SK-N-SH treated with all-trans-retinoic acid at 6 μM for 48 hours (cell line): ENCODE results near the gene ZBED1.
"Not testable (repeated sequence)": the region's sequence is repeated elsewhere in the genome, so short reads cannot be mapped to it uniquely, and the experiment has no call there.

Source experiments
- ATAC-seq: fragments of 200-7000 bp; cut with Tn5 transposase; 3 replicates; pipeline ENCODE4 v1.9.1; 2020; ENCODE audit warnings: mild to moderate bottlenecking, moderate library complexity
- ARNTL ChIP-seq: fragments of 450-650 bp; formaldehyde crosslinking; IDR thresholded peaks from 2 replicates; pipeline ENCODE4 v1.5.0; 2020; ENCODE audit warnings: low read depth, mild to moderate bottlenecking, moderate library complexity, borderline replicate concordance
- BACH2 ChIP-seq: fragments of 250-450 bp; sonication (Bioruptor Pico); IDR thresholded peaks from 2 replicates; pipeline ENCODE4 v1.9.0; 2021; ENCODE audit warnings: mild to moderate bottlenecking, borderline replicate concordance
- CREB5 ChIP-seq: fragments of 250-450 bp; sonication (Bioruptor Pico); IDR thresholded peaks from 2 replicates; pipeline ENCODE4 v1.5.1; 2020; ENCODE audit warnings: low read depth, mild to moderate bottlenecking, moderate library complexity
- CSDC2 ChIP-seq: fragments of 250-450 bp; sonication (Bioruptor Pico); IDR thresholded peaks from 2 replicates; pipeline ENCODE4 v1.5.0; 2020; ENCODE audit warnings: mild to moderate bottlenecking, moderate library complexity
- CSRNP3 ChIP-seq: fragments of 250-450 bp; sonication (Bioruptor Pico); IDR thresholded peaks from 2 replicates; pipeline ENCODE4 v1.5.1; 2021; ENCODE audit warnings: mild to moderate bottlenecking, moderate library complexity
- ESRRG ChIP-seq: fragments of 250-450 bp; sonication (Bioruptor Pico); IDR thresholded peaks from 2 replicates; pipeline ENCODE4 v1.6.1; 2021; ENCODE audit warnings: mild to moderate bottlenecking
- GLIS3 ChIP-seq: fragments of 250-450 bp; sonication (Bioruptor Pico); IDR thresholded peaks from 2 replicates; pipeline ENCODE4 v1.5.0; 2020; ENCODE audit warnings: mild to moderate bottlenecking, moderate library complexity
- ISL1 ChIP-seq: fragments of 250-450 bp; sonication (Bioruptor Pico); IDR thresholded peaks from 2 replicates; pipeline ENCODE4 v2.1.2; 2022; ENCODE audit warnings: mild to moderate bottlenecking, moderate library complexity
- OSR1 ChIP-seq: fragments of 250-450 bp; sonication (Bioruptor Pico); IDR thresholded peaks from 2 replicates; pipeline ENCODE4 v1.8.0; 2022; ENCODE audit warnings: moderate library complexity, mild to moderate bottlenecking, inconsistent platforms
- PPARA ChIP-seq: fragments of 250-450 bp; sonication (Bioruptor Pico); IDR thresholded peaks from 2 replicates; pipeline ENCODE4 v1.5.0; 2020; ENCODE audit warnings: mild to moderate bottlenecking, borderline replicate concordance
- RARB ChIP-seq: fragments of 250-450 bp; sonication (Bioruptor Pico); IDR thresholded peaks from 2 replicates; pipeline ENCODE4 v1.8.0; 2021; ENCODE audit warnings: mild to moderate bottlenecking, moderate library complexity
- SNAI2 ChIP-seq: fragments of 250-450 bp; sonication (Bioruptor Pico); IDR thresholded peaks from 2 replicates; pipeline ENCODE4 v1.5.0; 2020; ENCODE audit warnings: mild to moderate bottlenecking, moderate library complexity
- TCF4 ChIP-seq: fragments of 250-450 bp; sonication (Bioruptor Pico); IDR thresholded peaks from 2 replicates; pipeline ENCODE4 v1.8.0; 2021; ENCODE audit warnings: mild to moderate bottlenecking, moderate library complexity, borderline replicate concordance
- TOX ChIP-seq: fragments of 250-450 bp; sonication (Bioruptor Pico); IDR thresholded peaks from 2 replicates; pipeline ENCODE4 v1.8.0; 2021; ENCODE audit warnings: mild to moderate bottlenecking, moderate library complexity, borderline replicate concordance
- ZC3H10 ChIP-seq: fragments of 250-450 bp; sonication (Bioruptor Pico); IDR thresholded peaks from 2 replicates; pipeline ENCODE4 v1.5.1; 2021; ENCODE audit warnings: mild to moderate bottlenecking, moderate library complexity
- ZFP3 ChIP-seq: fragments of 250-450 bp; sonication (Bioruptor Pico); IDR thresholded peaks from 2 replicates; pipeline ENCODE4 v1.5.0; 2020; ENCODE audit warnings: mild to moderate bottlenecking, moderate library complexity
- ZFP30 ChIP-seq: fragments of 450-650 bp; formaldehyde crosslinking; IDR thresholded peaks from 2 replicates; pipeline ENCODE4 v1.5.0; 2022; ENCODE audit warnings: mild to moderate bottlenecking, moderate library complexity
- ZNF565 ChIP-seq: fragments of 450-650 bp; formaldehyde crosslinking; conservative IDR thresholded peaks from 2 replicates; pipeline ENCODE4 v1.5.0; 2020; ENCODE audit warnings: low read depth, mild to moderate bottlenecking, moderate library complexity
- ZNF70 ChIP-seq: fragments of 450-650 bp; formaldehyde crosslinking; IDR thresholded peaks from 2 replicates; pipeline ENCODE4 v1.5.0; 2020; ENCODE audit warnings: mild to moderate bottlenecking, moderate library complexity
- ZNF8 ChIP-seq: fragments of 450-650 bp; formaldehyde crosslinking; IDR thresholded peaks from 2 replicates; pipeline ENCODE4 v1.5.0; 2020; ENCODE audit warnings: mild to moderate bottlenecking, moderate library complexity
- TF ChIP-seq, protein P1 (sequence below): fragments of 250-450 bp; sonication (Bioruptor Pico); IDR thresholded peaks from 2 replicates; pipeline ENCODE4 v1.8.0; 2021; ENCODE audit warnings: low read depth, mild to moderate bottlenecking, moderate library complexity, borderline replicate concordance

The ZBED1 gene

GRCh38 chrX:2463973-2464676 is 36.7 kb downstream of the ZBED1 start (continued):
- TF ChIP-seq ZNF8 (CRISPR knock-in tag) = no peak

DNA sequence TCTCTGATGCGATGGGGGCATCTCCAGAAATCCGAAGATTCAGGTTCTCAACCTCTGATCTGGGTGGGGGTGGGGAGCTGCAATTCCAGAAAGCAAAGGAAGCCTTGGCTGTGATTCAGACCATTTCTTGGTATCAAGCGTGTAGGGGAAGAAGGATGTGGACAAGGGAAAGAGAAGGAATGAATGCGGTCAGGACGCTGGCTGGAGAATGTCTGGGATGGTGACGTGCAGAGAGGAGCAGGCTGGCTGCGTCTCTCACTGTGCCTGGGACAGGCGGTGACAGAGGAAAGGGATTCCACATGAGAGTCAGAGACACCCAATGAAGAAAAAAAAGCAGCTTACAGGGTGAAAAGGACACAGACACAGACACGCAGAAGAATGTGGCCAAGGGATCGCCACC is 37.3 kb downstream of the ZBED1 start:
- ATAC-seq = not testable (repeated sequence)

DNA sequence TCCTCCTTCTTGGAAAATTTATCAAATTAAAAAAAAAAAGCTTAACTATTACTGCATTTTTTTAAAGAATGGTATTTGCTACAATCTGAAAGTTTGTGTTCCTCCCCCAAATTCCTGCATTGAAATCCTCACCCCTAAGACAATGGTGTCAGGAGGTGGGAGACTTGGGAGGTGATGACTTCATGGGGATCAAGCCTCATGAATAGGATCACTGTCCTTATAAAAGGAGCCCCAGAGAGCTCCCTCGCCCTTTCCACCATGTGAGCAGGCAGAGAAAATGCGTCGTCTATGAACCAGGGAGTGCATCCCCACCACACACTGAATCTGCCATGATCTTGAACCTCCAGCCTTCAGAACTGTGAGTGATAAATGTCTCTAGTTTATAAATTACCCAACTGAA is 38.0 kb downstream of the ZBED1 start:
- TF ChIP-seq ISL1 (CRISPR knock-in tag) (no peak), TOX (CRISPR knock-in tag) (no peak), ZNF70 (CRISPR knock-in tag) (no peak), TCF4 (no peak), GLIS3 (CRISPR knock-in tag) (no peak), CSRNP3 (no peak), PPARA (CRISPR knock-in tag) (no peak), ZFP30 (CRISPR knock-in tag) (no peak), CREB5 (no peak), ARNTL (CRISPR knock-in tag) (no peak), SNAI2 (CRISPR knock-in tag) (no peak), ESRRG (no peak), RARB (CRISPR knock-in tag) (no peak), ZC3H10 (no peak), ZFP3 (CRISPR knock-in tag) (no peak), ZNF565 (CRISPR knock-in tag) (no peak), ZNF8 (CRISPR knock-in tag) (no peak), BACH2 (CRISPR knock-in tag) (no peak), CSDC2 (CRISPR knock-in tag) (no peak)
- no peak for ATAC-seq

- no peak for ATAC-seq
- TF ChIP-seq, protein P1, sequence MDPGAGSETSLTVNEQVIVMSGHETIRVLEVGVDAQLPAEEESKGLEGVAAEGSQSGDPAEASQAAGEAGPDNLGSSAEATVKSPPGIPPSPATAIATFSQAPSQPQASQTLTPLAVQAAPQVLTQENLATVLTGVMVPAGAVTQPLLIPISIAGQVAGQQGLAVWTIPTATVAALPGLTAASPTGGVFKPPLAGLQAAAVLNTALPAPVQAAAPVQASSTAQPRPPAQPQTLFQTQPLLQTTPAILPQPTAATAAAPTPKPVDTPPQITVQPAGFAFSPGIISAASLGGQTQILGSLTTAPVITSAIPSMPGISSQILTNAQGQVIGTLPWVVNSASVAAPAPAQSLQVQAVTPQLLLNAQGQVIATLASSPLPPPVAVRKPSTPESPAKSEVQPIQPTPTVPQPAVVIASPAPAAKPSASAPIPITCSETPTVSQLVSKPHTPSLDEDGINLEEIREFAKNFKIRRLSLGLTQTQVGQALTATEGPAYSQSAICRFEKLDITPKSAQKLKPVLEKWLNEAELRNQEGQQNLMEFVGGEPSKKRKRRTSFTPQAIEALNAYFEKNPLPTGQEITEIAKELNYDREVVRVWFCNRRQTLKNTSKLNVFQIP = no peak
- TF ChIP-seq CREB5 = no peak
- TF ChIP-seq PPARA (CRISPR knock-in tag) = no peak
- no peak for TF ChIP-seq ZFP30 (CRISPR knock-in tag)
These were observed 38.7 kb downstream of the ZBED1 start for GRCh38 chrX:2462074-2462473.

DNA sequence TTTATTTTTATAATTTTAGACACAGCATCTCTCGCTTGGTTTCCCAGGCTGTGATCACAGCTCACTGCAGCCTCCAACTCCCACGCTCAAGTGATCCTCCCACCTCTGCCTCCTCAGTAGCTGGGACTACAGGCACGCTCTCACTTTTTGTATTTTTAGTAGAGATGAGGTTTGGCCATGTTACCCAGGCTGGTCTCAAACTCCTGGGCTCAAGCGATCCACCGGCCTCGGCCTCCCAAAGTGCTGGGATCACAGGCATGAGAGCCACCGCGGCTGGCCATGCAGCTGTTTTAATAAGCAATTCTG is 39.1 kb downstream of the ZBED1 start:
- ATAC-seq = no peak
- TF ChIP-seq ZFP30 (CRISPR knock-in tag) (no peak), TCF4 (no peak), ARNTL (CRISPR knock-in tag) (no peak), ZFP3 (CRISPR knock-in tag) (no peak), RARB (CRISPR knock-in tag) (no peak), OSR1 (CRISPR knock-in tag) (no peak)

DNA sequence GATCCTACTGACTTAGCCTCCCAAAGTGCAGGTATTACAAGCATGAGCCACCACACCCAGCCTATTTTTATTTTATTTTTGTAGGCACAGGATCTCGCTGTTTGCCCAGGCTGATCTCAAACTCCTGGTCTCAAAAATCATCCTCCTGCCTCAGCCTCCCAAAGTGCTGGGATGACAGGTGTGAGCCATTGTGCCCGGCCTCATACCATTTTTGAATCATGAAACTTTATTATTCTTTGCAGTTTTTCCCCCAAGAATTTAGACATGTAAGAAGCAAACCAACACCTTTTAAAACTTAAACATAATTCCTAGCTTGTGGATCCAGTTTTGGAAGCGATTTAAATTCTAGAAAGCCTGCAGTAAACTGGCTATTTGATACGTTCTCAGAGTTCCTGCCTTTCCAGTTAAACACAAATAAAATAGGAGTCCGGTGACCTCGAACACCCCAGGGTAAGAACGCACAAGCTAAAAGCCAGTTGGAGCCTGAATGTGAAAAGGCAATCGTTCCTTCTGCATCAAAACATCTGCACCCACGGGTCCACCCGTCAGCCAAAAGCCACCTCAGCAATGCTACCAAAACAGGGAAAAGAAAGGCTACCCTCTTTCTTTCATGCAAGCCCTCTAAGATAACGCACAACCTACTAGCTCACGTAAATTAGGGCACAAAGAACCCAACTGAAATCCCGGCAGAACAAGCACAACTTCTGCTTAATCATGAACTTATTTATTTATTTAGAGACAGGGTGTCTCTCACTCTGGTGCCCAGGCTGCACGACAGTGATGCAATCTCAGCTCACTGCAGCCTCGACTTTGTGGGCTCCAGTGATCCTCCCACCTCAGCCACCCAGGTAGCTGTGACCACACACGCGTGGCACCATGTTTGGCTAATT is 39.7 kb downstream of the ZBED1 start:
- ATAC-seq = not testable (repeated sequence)

DNA sequence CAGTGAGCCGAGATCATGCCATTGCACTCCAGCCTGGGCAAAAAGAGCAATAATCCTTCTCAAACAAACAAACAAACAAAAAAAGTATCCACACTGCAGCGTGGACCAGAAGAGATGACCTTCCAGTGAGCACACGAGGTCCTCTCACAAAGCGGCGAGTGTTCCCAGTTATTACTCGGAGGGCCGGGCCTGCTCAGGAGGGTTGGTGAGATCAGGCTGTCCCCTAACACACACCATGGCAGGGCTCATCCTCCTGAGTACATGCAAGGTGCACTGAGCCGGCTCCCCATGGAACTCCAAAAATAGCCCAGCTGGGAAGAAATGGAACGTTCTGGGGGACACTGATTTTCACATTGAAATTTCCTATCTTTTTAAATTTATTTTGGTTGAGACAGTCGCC is 40.7 kb downstream of the ZBED1 start:
- ATAC-seq = not testable (repeated sequence)
